ENCODE results near the gene AKAP12.
A peak's percentile ranks its signal among the peaks of the same experiment; 100 is the strongest.
"Not testable (repeated sequence)": the region's sequence is repeated elsewhere in the genome, so short reads cannot be mapped to it uniquely, and the experiment has no call there.

AKAP12 gene

GRCh38 chr6:151379933-151380847, 140.4 kb downstream of the AKAP12 start:
- DNase-seq (ENCODE audit: low read depth in 2 of 2) = no peak

GRCh38 chr6:151380848-151381205, 141.1 kb downstream of the AKAP12 start:
- no peak for DNase-seq (ENCODE audit: low read depth in 2 of 2)

GRCh38 chr6:151381722-151382121, 142.0 kb downstream of the AKAP12 start:
- DNase-seq (ENCODE audit: low read depth in 2 of 2) = no peak

GRCh38 chr6:151382631-151383030, 142.9 kb downstream of the AKAP12 start:
- DNase-seq (ENCODE audit: low read depth in 2 of 2) = not testable (repeated sequence)

GRCh38 chr6:151384151-151384550, 144.4 kb downstream of the AKAP12 start:
- no peak for DNase-seq (ENCODE audit: low read depth in 2 of 2)

GRCh38 chr6:151385177-151385576, 145.4 kb downstream of the AKAP12 start:
- no peak for DNase-seq (ENCODE audit: low read depth in 2 of 2)

- DNase-seq (ENCODE audit: low read depth in 2 of 2) = no peak
Measured at GRCh38 chr6:151387175-151387970, 147.6 kb downstream of the AKAP12 start.

GRCh38 chr6:151388236-151388635, 148.5 kb downstream of the AKAP12 start:
- DNase-seq (ENCODE audit: low read depth in 2 of 2) = no peak

GRCh38 chr6:151388997-151389617, 149.3 kb downstream of the AKAP12 start:
- DNase-seq (ENCODE audit: low read depth in 2 of 2) = no peak

- DNase-seq (ENCODE audit: low read depth in 2 of 2) = no peak
Measured at GRCh38 chr6:151389618-151390275, 150.0 kb downstream of the AKAP12 start.

GRCh38 chr6:151390276-151390850, 150.6 kb downstream of the AKAP12 start:
- peak; percentile 95 to 99 for DNase-seq (ENCODE audit: low read depth in 2 of 2)

- peak; percentile 63 to 69 for DNase-seq (ENCODE audit: low read depth in 2 of 2)
Measured at GRCh38 chr6:151390851-151391470, 151.2 kb downstream of the AKAP12 start.

- peak; percentile 40 to 52 for DNase-seq (ENCODE audit: low read depth in 2 of 2)
Measured at GRCh38 chr6:151391471-151392413, 152.0 kb downstream of the AKAP12 start, which contains the start of gene ZBTB2. Gene ZBTB2, minus strand, starts transcription at chr6:151391559. Its CDS starts 17,922 bp downstream, at chr6:151373637.

GRCh38 chr6:151392427-151392826, 152.7 kb downstream of the AKAP12 start:
- no peak for DNase-seq (ENCODE audit: low read depth in 2 of 2)

- DNase-seq (ENCODE audit: low read depth in 2 of 2) = no peak
Measured at GRCh38 chr6:151393410-151393809, 153.6 kb downstream of the AKAP12 start.

GRCh38 chr6:151399679-151400078, 159.9 kb downstream of the AKAP12 start:
- DNase-seq (ENCODE audit: low read depth in 2 of 2) = no peak

- no peak for DNase-seq (ENCODE audit: low read depth in 2 of 2)
Measured at GRCh38 chr6:151400473-151400872, 160.7 kb downstream of the AKAP12 start.

- no peak for DNase-seq (ENCODE audit: low read depth in 2 of 2)
Measured at GRCh38 chr6:151402228-151402627, 162.5 kb downstream of the AKAP12 start.

- no peak for DNase-seq (ENCODE audit: low read depth in 2 of 2)
Measured at GRCh38 chr6:151403919-151404308, 164.1 kb downstream of the AKAP12 start.
